Measurements from ENCODE around the gene DHRS2. TPM values are rescaled to one million over a fixed set of nuclear protein-coding genes. Genes with fewer than 3 reads are reported as not detected.

Gene DHRS2
- polyA plus RNA-seq, 1 of the 3 experiments (the other 2 are of a cell fraction), result 1.2 TPM

GRCh38 chr14:23602181-23603095 is 33.7 kb upstream of the DHRS2 start:
- ChIA-PET POLR2A (no interaction called here), CTCF (interaction anchor here (0.9 to 2.5 kb wide), 4 partner anchors 13 to 308 kb away, joined by 3 to 9 read pairs (median 4); no protein-coding TSS in a partner anchor)
- TF ChIP-seq REST (IDR thresholded peaks at IDR 0.05; ENCODE audit: low read depth, low read length), result no peak
- TF ChIP-seq TCF12 (IDR thresholded peaks at IDR 0.05), result no peak
- no peak for TF ChIP-seq EZH2phosphoT487 (IDR thresholded peaks at IDR 0.05; ENCODE audit: borderline replicate concordance, low read depth)
- TF ChIP-seq POLR2AphosphoS5 (IDR thresholded peaks at IDR 0.05; ENCODE audit: low read depth, low read length), result no peak
- no peak for TF ChIP-seq CHD2 (IDR thresholded peaks at IDR 0.05; ENCODE audit: low read length, partially characterized antibody)
- TF ChIP-seq PBX3 (IDR thresholded peaks at IDR 0.05), result no peak
- TF ChIP-seq GABPA (IDR thresholded peaks at IDR 0.05; ENCODE audit: low read depth), result no peak
- TF ChIP-seq CTCF (IDR thresholded peaks at IDR 0.05), result no peak
- TF ChIP-seq NFIC (IDR thresholded peaks at IDR 0.05; ENCODE audit: borderline replicate concordance), result no peak
- no peak for TF ChIP-seq IRF3 (IDR thresholded peaks at IDR 0.05; ENCODE audit: low read depth, low read length)
- no peak for TF ChIP-seq FOXJ3 (CRISPR knock-in tag; IDR thresholded peaks at IDR 0.05)
- no peak for TF ChIP-seq RCOR1 (IDR thresholded peaks at IDR 0.05; ENCODE audit: low read length)
- no peak for TF ChIP-seq TAF1 (IDR thresholded peaks at IDR 0.05; ENCODE audit: borderline replicate concordance, low read depth, low read length)
- no peak for TF ChIP-seq RAD21 (IDR thresholded peaks at IDR 0.05; ENCODE audit: low read length)
- no peaks in the 10 kb centered on the region for H3K4me1 ChIP-seq (ENCODE audit: control insufficient read depth in 1 of 2, insufficient read depth in 2 of 2, low read depth in 1 of 2, low read length in 1 of 2)
- 38% methylated on average over 12 of the region's 12 CpGs for WGBS (ENCODE audit: low lambda C conversion rate)
- no peak overlapping the region for H3K9ac ChIP-seq
- no peaks in the 10 kb centered on the region; the same call in 1 of the 2 replicates for H3K27me3 ChIP-seq (ENCODE audit: insufficient read depth)
- no peaks in the 10 kb centered on the region for H3F3A ChIP-seq (replicated peaks; ENCODE audit: insufficient read depth)
- H3K27ac ChIP-seq (ENCODE audit: low read depth in 2 of 2, low read length in 1 of 2), result no peak overlapping the region
- H4K20me1 ChIP-seq (ENCODE audit: insufficient read depth), result no peaks in the 10 kb centered on the region; the same call in 1 of the 2 replicates
- H2AFZ ChIP-seq (ENCODE audit: low read depth), result no peak overlapping the region
- H3K9me3 ChIP-seq, result no peaks in the 10 kb centered on the region
- 0 out of 2 replicates have a peak overlapping the region, but pooled peaks have one; percentile 23 for H3K4me2 ChIP-seq
- no peaks in the 10 kb centered on the region for H3K36me3 ChIP-seq (replicated peaks in 1 of 2; ENCODE audit: control insufficient read depth in 1 of 2, insufficient read depth in 2 of 2, low read length in 1 of 2)
- no peaks in the 10 kb centered on the region for H3K9me2 ChIP-seq
- H3K4me3 ChIP-seq (ENCODE audit: low read depth in 2 of 2, low read length in 1 of 2), result no peak overlapping the region
- no peak for DNase-seq
- no peaks in the 10 kb centered on the region for H3K79me2 ChIP-seq (ENCODE audit: insufficient read depth)

Data from SK-N-SH (cell line).